MM.1S (cell line): ENCODE measurements around the gene PRSS8.

Experiments used
- DNase-seq: peaks from one replicate; pipeline ENCODE4 v3.0.0-alpha.2; 2015
- H2AFZ ChIP-seq: fragments of 300-600 bp; sonication (generic); 2 replicates; pipeline ENCODE4 v1.6.0; 2016; ENCODE audit warnings: antibody characterized with exemption, low read length
- H3F3A ChIP-seq: fragments of 300-600 bp; sonication (generic); 2 replicates; pipeline ENCODE4 v1.6.1; 2016; ENCODE audit warnings: mild to moderate bottlenecking, antibody characterized with exemption, low read length, moderate library complexity, mixed read lengths; ENCODE audit not compliant: insufficient read depth
- H3K27ac ChIP-seq: fragments of 300-600 bp; sonication (generic); 2 replicates; pipeline ENCODE4 v1.5.1; 2016; ENCODE audit warnings: mild to moderate bottlenecking, low read length
- H3K27me3 ChIP-seq: fragments of 300-600 bp; sonication (generic); replicated peaks from 2 replicates; pipeline ENCODE4 v1.6.0; 2016; ENCODE audit warnings: low read length; ENCODE audit not compliant: insufficient read depth
- H3K36me3 ChIP-seq: fragments of 300-600 bp; sonication (generic); replicated peaks from 2 replicates; pipeline ENCODE4 v1.6.1; 2016; ENCODE audit warnings: mild to moderate bottlenecking, low read length, mixed read lengths; ENCODE audit not compliant: insufficient read depth
- H3K4me1 ChIP-seq: fragments of 300-600 bp; sonication (generic); 2 replicates; pipeline ENCODE4 v1.6.1; 2016; ENCODE audit warnings: low read length, mixed read lengths
- H3K4me2 ChIP-seq: fragments of 300-600 bp; sonication (generic); 2 replicates; pipeline ENCODE4 v1.6.0; 2016; ENCODE audit warnings: low read depth, low read length
- H3K4me3 ChIP-seq: fragments of 300-600 bp; sonication (generic); 2 replicates; pipeline ENCODE4 v1.5.1; 2016; ENCODE audit warnings: low read length, mixed read lengths
- H3K79me2 ChIP-seq: fragments of 300-600 bp; sonication (generic); 2 replicates; pipeline ENCODE4 v1.6.1; 2016; ENCODE audit warnings: mixed run types, low read length, mixed read lengths
- H3K9ac ChIP-seq: fragments of 300-600 bp; sonication (generic); 2 replicates; pipeline ENCODE4 v1.6.1; 2016; ENCODE audit warnings: low read length, mixed read lengths
- H3K9me2 ChIP-seq: fragments of 300-600 bp; sonication (generic); replicated peaks from 2 replicates; pipeline ENCODE4 v1.6.1; 2016; ENCODE audit warnings: mild to moderate bottlenecking, low read length, mixed read lengths; ENCODE audit not compliant: insufficient read depth
- H3K9me3 ChIP-seq: fragments of 300-600 bp; sonication (generic); replicated peaks from 2 replicates; pipeline ENCODE4 v1.6.1; 2016; ENCODE audit warnings: mild to moderate bottlenecking, low read length, mixed read lengths; ENCODE audit not compliant: insufficient read depth
- H4K20me1 ChIP-seq: fragments of 300-600 bp; sonication (generic); 2 replicates; pipeline ENCODE4 v1.6.1; 2016; ENCODE audit warnings: mild to moderate bottlenecking, low read length, moderate library complexity, mixed read lengths; ENCODE audit not compliant: insufficient read depth
- CTCF ChIP-seq: fragments of 300-600 bp; sonication (generic); IDR thresholded peaks from 2 replicates; pipeline ENCODE4 v1.5.1; 2016; ENCODE audit warnings: antibody characterized with exemption, low read length, mixed read lengths
- EZH2 ChIP-seq: fragments of 300-600 bp; sonication (generic); optimal IDR thresholded peaks from 2 replicates; pipeline ENCODE3; 2017; ENCODE audit warnings: low read depth, mild to moderate bottlenecking, antibody characterized with exemption, low read length, mixed read lengths
- EZH2phosphoT487 ChIP-seq: fragments of 300-600 bp; sonication (generic); IDR thresholded peaks from 2 replicates; pipeline ENCODE4 v1.6.1; 2018; ENCODE audit warnings: antibody characterized with exemption, low read length

The PRSS8 gene

GRCh38 chr16:31099860-31100638 is 35.5 kb downstream of the PRSS8 start:
- Histone ChIP-seq H3K27me3 (peaks cover 32% of the 10 kb centered on the region), H3K9me2 (no peaks in the 10 kb centered on the region), H3F3A (no peaks in the 10 kb centered on the region), H3K9me3 (no peaks in the 10 kb centered on the region), H3K4me1 (no peaks in the 10 kb centered on the region), H3K27ac (no peak overlapping the region), H3K4me2 (no peak overlapping the region), H4K20me1 (no peaks in the 10 kb centered on the region), H3K4me3 (no peak overlapping the region), H3K9ac (no peak overlapping the region), H2AFZ (no peak overlapping the region), H3K79me2 (no peaks in the 10 kb centered on the region), H3K36me3 (no peaks in the 10 kb centered on the region)
- no peak for DNase-seq
- no peak for TF ChIP-seq CTCF
- no peak for TF ChIP-seq EZH2
- TF ChIP-seq EZH2phosphoT487 = no peak

GRCh38 chr16:31094424-31095120 is 41.0 kb downstream of the PRSS8 start, which contains the start of gene VKORC1:
Gene VKORC1, minus strand, starts transcription at chr16:31094797. Its CDS starts 68 bp downstream, at chr16:31094729.
- Histone ChIP-seq H3K9ac (peak within 1 kb of the TSS; percentile 74), H3K27me3 (peaks cover 15% of the 10 kb centered on the region), H3K4me3 (peak within 1 kb of the TSS; percentile 94), H3F3A (peaks cover 4% of the 10 kb centered on the region), H3K9me3 (no peaks in the 10 kb centered on the region), H4K20me1 (no peaks in the 10 kb centered on the region), H3K4me2 (peak within 1 kb of the TSS; percentile 93), H2AFZ (peak within 1 kb of the TSS; percentile 98), H3K4me1 (no peaks in the 10 kb centered on the region), H3K27ac (peak within 1 kb of the TSS; percentile 69; the same call in 1 of the 2 replicates), H3K36me3 (no peaks in the 10 kb centered on the region), H3K9me2 (no peaks in the 10 kb centered on the region), H3K79me2 (peaks cover 20% of the 10 kb centered on the region)
- DNase-seq = peak; percentile 96
- TF ChIP-seq EZH2 = no peak
- no peak for TF ChIP-seq EZH2phosphoT487
- no peak for TF ChIP-seq CTCF

- Histone ChIP-seq H3K4me2 (peak overlapping the region; percentile 93), H3K4me1 (no peaks in the 10 kb centered on the region), H3K27ac (peak overlapping the region; percentile 69; the same call in 1 of the 2 replicates), H3K79me2 (peaks cover 20% of the 10 kb centered on the region), H3F3A (peaks cover 4% of the 10 kb centered on the region), H3K4me3 (peak overlapping the region; percentile 94), H3K9me3 (no peaks in the 10 kb centered on the region), H3K9me2 (no peaks in the 10 kb centered on the region), H3K36me3 (no peaks in the 10 kb centered on the region), H4K20me1 (no peaks in the 10 kb centered on the region), H3K9ac (peak overlapping the region; percentile 74), H3K27me3 (peaks cover 12% of the 10 kb centered on the region), H2AFZ (peak overlapping the region; percentile 98)
- DNase-seq = no peak
- no peak for TF ChIP-seq EZH2
- no peak for TF ChIP-seq CTCF
- TF ChIP-seq EZH2phosphoT487 = no peak
These were observed 41.5 kb downstream of the PRSS8 start for GRCh38 chr16:31094088-31094423.
